ENCODE results near the gene MRGPRX4. TPM values are rescaled to one million over a fixed set of nuclear protein-coding genes. Genes with fewer than 3 reads are reported as not detected.
"Not testable (repeated sequence)": the region's sequence is repeated elsewhere in the genome, so short reads cannot be mapped to it uniquely, and the experiment has no call there.

The MRGPRX4 gene
- not detected in 2 replicates for total RNA-seq (2022)
- Bru-seq, nascent RNA = not detected
- BruChase-seq, experiment 1, labeled RNA remaining after a 6-hour chase = not detected
- BruChase-seq, experiment 2, labeled RNA remaining after a 2-hour chase = not detected
- long read RNA-seq = 0 reads

- peaks cover 69% of the 10 kb centered on the region for H3K27me3 Mint-ChIP-seq (ENCODE audit: unreplicated experiment)
- H3K9me3 Mint-ChIP-seq (ENCODE audit: low read depth, unreplicated experiment) = no peaks in the 10 kb centered on the region
- intact Hi-C loops (cut with micrococcal nuclease; ENCODE audit: unreplicated experiment) = no loop called here
These were observed at the start of gene MRGPRX4 for GRCh38 chr11:18172666-18173065. Gene MRGPRX4, plus strand, starts transcription at chr11:18172837. Its CDS starts 420 bp downstream, at chr11:18173257.

DNA sequence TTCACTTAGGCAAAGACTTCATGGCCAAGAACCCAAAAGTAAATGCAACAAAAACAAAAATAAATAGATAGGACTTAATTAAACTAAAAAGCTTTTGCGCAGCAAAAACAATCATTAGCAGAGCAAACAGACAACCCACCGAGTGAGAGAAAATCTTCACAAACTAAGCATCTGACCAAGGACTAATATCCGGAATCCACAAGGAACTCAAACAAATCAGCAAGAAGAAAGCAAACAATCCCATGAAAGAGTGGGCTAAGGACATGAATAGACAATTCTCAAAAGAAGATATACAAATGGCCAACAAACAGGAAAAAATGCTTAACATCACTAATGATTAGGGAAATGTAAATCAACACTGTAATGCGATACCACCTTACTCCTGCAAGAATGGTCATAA is 41.5 kb upstream of the MRGPRX4 start:
- intact Hi-C loops (cut with micrococcal nuclease; ENCODE audit: unreplicated experiment); H3K36me3 Mint-ChIP-seq (ENCODE audit: insufficient read depth, unreplicated experiment); BruUV-seq (replicated peaks); H3K4me1 Mint-ChIP-seq (ENCODE audit: low read depth, unreplicated experiment); DNase-seq; CTCF ChIA-PET; H3K4me3 Mint-ChIP-seq (ENCODE audit: low read depth, unreplicated experiment); H3K27ac Mint-ChIP-seq (ENCODE audit: unreplicated experiment): not testable (repeated sequence)
- peaks cover 47% of the 10 kb centered on the region for H3K27me3 Mint-ChIP-seq (ENCODE audit: unreplicated experiment)
- H3K9me3 Mint-ChIP-seq (ENCODE audit: low read depth, unreplicated experiment) = peaks cover 10% of the 10 kb centered on the region

More at GRCh38 chr11:18172666-18173065, at the start of gene MRGPRX4:
- Mint-ChIP-seq H3K27ac (ENCODE audit: unreplicated experiment) (no peak within 1 kb of the TSS), H3K36me3 (ENCODE audit: insufficient read depth, unreplicated experiment) (no peaks in the 10 kb centered on the region), H3K4me1 (ENCODE audit: low read depth, unreplicated experiment) (no peaks in the 10 kb centered on the region), H3K4me3 (ENCODE audit: low read depth, unreplicated experiment) (no peak within 1 kb of the TSS)
- BruUV-seq (replicated peaks) = no TSS peak
- no peak for DNase-seq
- TF ChIP-seq, protein P1, sequence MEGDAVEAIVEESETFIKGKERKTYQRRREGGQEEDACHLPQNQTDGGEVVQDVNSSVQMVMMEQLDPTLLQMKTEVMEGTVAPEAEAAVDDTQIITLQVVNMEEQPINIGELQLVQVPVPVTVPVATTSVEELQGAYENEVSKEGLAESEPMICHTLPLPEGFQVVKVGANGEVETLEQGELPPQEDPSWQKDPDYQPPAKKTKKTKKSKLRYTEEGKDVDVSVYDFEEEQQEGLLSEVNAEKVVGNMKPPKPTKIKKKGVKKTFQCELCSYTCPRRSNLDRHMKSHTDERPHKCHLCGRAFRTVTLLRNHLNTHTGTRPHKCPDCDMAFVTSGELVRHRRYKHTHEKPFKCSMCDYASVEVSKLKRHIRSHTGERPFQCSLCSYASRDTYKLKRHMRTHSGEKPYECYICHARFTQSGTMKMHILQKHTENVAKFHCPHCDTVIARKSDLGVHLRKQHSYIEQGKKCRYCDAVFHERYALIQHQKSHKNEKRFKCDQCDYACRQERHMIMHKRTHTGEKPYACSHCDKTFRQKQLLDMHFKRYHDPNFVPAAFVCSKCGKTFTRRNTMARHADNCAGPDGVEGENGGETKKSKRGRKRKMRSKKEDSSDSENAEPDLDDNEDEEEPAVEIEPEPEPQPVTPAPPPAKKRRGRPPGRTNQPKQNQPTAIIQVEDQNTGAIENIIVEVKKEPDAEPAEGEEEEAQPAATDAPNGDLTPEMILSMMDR (IDR thresholded peaks at IDR 0.05; ENCODE audit: unreplicated experiment) = no peak
- CTCF ChIA-PET = no interaction called here

GRCh38 chr11:18132341-18132740 is 40.3 kb upstream of the MRGPRX4 start, which contains the start of gene MRGPRX3:
Gene MRGPRX3, plus strand, starts transcription at chr11:18132571. Its CDS starts 4,632 bp downstream, at chr11:18137203.
- TF ChIP-seq, protein P1 (IDR thresholded peaks at IDR 0.05; ENCODE audit: unreplicated experiment) = no peak
- no peak for DNase-seq
- intact Hi-C loops (cut with micrococcal nuclease; ENCODE audit: unreplicated experiment) = no loop called here
- Mint-ChIP-seq H3K4me1 (ENCODE audit: low read depth, unreplicated experiment) (no peaks in the 10 kb centered on the region), H3K27ac (ENCODE audit: unreplicated experiment) (no peak within 1 kb of the TSS), H3K4me3 (ENCODE audit: low read depth, unreplicated experiment) (no peak within 1 kb of the TSS), H3K36me3 (ENCODE audit: insufficient read depth, unreplicated experiment) (no peaks in the 10 kb centered on the region), H3K27me3 (ENCODE audit: unreplicated experiment) (peaks cover 59% of the 10 kb centered on the region), H3K9me3 (ENCODE audit: low read depth, unreplicated experiment) (peaks cover 10% of the 10 kb centered on the region)
- CTCF ChIA-PET = no interaction called here
- no TSS peak for BruUV-seq (replicated peaks)

GRCh38 chr11:18135308-18135707 is 37.3 kb upstream of the MRGPRX4 start:
- BruUV-seq (replicated peaks) = no TSS peak
- CTCF ChIA-PET = no interaction called here
- intact Hi-C loops (cut with micrococcal nuclease; ENCODE audit: unreplicated experiment) = no loop called here
- Mint-ChIP-seq H3K36me3 (ENCODE audit: insufficient read depth, unreplicated experiment) (no peaks in the 10 kb centered on the region), H3K4me1 (ENCODE audit: low read depth, unreplicated experiment) (no peaks in the 10 kb centered on the region), H3K9me3 (ENCODE audit: low read depth, unreplicated experiment) (peaks cover 3% of the 10 kb centered on the region), H3K27ac (ENCODE audit: unreplicated experiment) (no peak overlapping the region), H3K4me3 (ENCODE audit: low read depth, unreplicated experiment) (no peak overlapping the region), H3K27me3 (ENCODE audit: unreplicated experiment) (peaks cover 46% of the 10 kb centered on the region)
- TF ChIP-seq, protein P1 (IDR thresholded peaks at IDR 0.05; ENCODE audit: unreplicated experiment) = no peak
- no peak for DNase-seq

- Mint-ChIP-seq H3K4me1 (ENCODE audit: low read depth, unreplicated experiment) (no peaks in the 10 kb centered on the region), H3K27me3 (ENCODE audit: unreplicated experiment) (peaks cover 46% of the 10 kb centered on the region), H3K27ac (ENCODE audit: unreplicated experiment) (no peak overlapping the region), H3K4me3 (ENCODE audit: low read depth, unreplicated experiment) (no peak overlapping the region), H3K36me3 (ENCODE audit: insufficient read depth, unreplicated experiment) (no peaks in the 10 kb centered on the region), H3K9me3 (ENCODE audit: low read depth, unreplicated experiment) (no peaks in the 10 kb centered on the region)
- CTCF ChIA-PET = no interaction called here
- intact Hi-C loops (cut with micrococcal nuclease; ENCODE audit: unreplicated experiment) = no loop called here
- no TSS peak for BruUV-seq (replicated peaks)
- TF ChIP-seq, protein P1 (IDR thresholded peaks at IDR 0.05; ENCODE audit: unreplicated experiment) = no peak
- DNase-seq = no peak
These were observed 35.3 kb upstream of the MRGPRX4 start for GRCh38 chr11:18137186-18137800.

Measured in Calu3 (cell line).